Cardiac muscle cell (in vitro differentiated cells and primary cell): ENCODE data around the gene ANKFY1. TPM values are rescaled to one million over a fixed set of nuclear protein-coding genes. Genes with fewer than 3 reads are reported as not detected.

Experiments used
- DNase-seq, 2 donors: peaks; one replicate each; pipeline versions ENCODE4 v3.0.0 to v3.0.0-alpha.2; 2010 to 2017; ENCODE audit warnings: low read depth in 1 of 2, low spot score in 1 of 2
- H3K27ac ChIP-seq: fragments of 200-600 bp; sonication (generic); 2 replicates; pipeline ENCODE4 v1.5.1; 2016
- H3K27me3 ChIP-seq: fragments of 200-600 bp; sonication (generic); 2 replicates; pipeline ENCODE4 v1.6.0; 2016; ENCODE audit warnings: control low read depth
- H3K36me3 ChIP-seq: fragments of 200-600 bp; sonication (generic); 2 replicates; pipeline ENCODE4 v1.5.1; 2016; ENCODE audit warnings: control low read depth
- H3K4me1 ChIP-seq: fragments of 200-600 bp; sonication (generic); 2 replicates; pipeline ENCODE4 v1.8.1; 2017; ENCODE audit warnings: low read depth, mild to moderate bottlenecking, mixed run types
- H3K4me3 ChIP-seq: fragments of 200-600 bp; sonication (generic); 2 replicates; pipeline ENCODE4 v1.5.1; 2016; ENCODE audit warnings: mild to moderate bottlenecking
- H3K9me3 ChIP-seq: fragments of 200-600 bp; sonication (generic); 2 replicates; pipeline ENCODE4 v1.5.1; 2017; ENCODE audit warnings: low read depth, mild to moderate bottlenecking, control low read depth
- polyA plus RNA-seq: library from polyadenylated mRNA; unstranded; fragments of >200 nt; fragmentation: Nextera tagmentation; extraction: Ambion mirVana; gene quantifications from 2 replicates; pipeline ENCODE4 v1.2.1, GENCODE V29; 2016
- total RNA-seq: library from RNA; depleted of rRNA; stranded (reverse); fragments of >200 nt; gene quantifications from 2 replicates; pipeline ENCODE4 v1.2.3, GENCODE V29; 2016
- TF ChIP-seq, protein P1 (sequence below): IDR thresholded peaks from 2 replicates; pipeline ENCODE4 v1.5.1; 2012; ENCODE audit warnings: low read depth, mild to moderate bottlenecking, low read length

ANKFY1 gene
- total and polyA plus RNA-seq, 2 experiments from 2014 or later = 19.5 to 29.0 TPM

- TF ChIP-seq, protein P1, sequence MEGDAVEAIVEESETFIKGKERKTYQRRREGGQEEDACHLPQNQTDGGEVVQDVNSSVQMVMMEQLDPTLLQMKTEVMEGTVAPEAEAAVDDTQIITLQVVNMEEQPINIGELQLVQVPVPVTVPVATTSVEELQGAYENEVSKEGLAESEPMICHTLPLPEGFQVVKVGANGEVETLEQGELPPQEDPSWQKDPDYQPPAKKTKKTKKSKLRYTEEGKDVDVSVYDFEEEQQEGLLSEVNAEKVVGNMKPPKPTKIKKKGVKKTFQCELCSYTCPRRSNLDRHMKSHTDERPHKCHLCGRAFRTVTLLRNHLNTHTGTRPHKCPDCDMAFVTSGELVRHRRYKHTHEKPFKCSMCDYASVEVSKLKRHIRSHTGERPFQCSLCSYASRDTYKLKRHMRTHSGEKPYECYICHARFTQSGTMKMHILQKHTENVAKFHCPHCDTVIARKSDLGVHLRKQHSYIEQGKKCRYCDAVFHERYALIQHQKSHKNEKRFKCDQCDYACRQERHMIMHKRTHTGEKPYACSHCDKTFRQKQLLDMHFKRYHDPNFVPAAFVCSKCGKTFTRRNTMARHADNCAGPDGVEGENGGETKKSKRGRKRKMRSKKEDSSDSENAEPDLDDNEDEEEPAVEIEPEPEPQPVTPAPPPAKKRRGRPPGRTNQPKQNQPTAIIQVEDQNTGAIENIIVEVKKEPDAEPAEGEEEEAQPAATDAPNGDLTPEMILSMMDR = no peak
Observed at GRCh38 chr17:4233668-4234258, 30.0 kb downstream of the ANKFY1 start.

DNA sequence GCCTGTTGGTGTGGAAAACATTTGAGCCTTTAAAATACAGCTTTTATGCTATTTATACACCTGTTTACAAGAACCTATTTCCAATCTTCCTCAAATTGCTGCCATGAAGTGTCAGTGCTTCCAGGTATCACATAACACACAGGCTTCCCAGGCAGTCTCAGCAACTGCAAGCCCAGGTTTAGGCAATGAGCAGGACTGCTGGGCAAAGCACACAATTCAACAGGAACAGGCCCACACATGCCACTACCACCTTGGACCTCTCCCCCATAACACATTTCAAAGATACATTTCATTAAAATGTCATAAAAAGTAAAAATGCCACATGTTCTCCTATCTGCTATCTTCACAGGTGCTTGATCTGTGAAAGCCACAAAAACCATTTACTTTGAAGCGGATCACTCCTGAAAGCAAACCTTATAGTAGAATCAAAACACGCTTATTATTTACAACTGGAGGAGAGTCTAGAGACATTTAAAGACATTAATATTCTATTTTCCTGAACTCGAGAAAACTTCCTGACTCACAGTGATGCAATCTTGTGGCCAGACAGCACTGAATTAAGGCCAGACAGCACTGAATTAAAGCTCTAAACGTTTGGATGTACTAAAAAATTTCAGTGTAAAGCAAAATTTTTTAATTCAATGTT, 31.5 kb downstream of the ANKFY1 start:
- TF ChIP-seq, protein P1 = no peak
- peak overlapping the region; percentile 10 for H3K27ac ChIP-seq

More at GRCh38 chr17:4233668-4234258, 30.0 kb downstream of the ANKFY1 start:
- DNase-seq = no peak
- peaks cover 27% of the 10 kb centered on the region for H3K36me3 ChIP-seq
- no peaks in the 10 kb centered on the region for H3K27me3 ChIP-seq
- no peaks in the 10 kb centered on the region for H3K9me3 ChIP-seq
- H3K4me1 ChIP-seq = peaks cover 17% of the 10 kb centered on the region
- H3K27ac ChIP-seq = peak overlapping the region; percentile 28
- H3K4me3 ChIP-seq = no peak overlapping the region

GRCh38 chr17:4229627-4230541, 33.9 kb downstream of the ANKFY1 start:
- Histone ChIP-seq H3K4me3 (no peak overlapping the region), H3K4me1 (peaks cover 17% of the 10 kb centered on the region), H3K27ac (peak overlapping the region; percentile 95), H3K27me3 (no peaks in the 10 kb centered on the region), H3K9me3 (no peaks in the 10 kb centered on the region), H3K36me3 (peaks cover 14% of the 10 kb centered on the region)
- DNase-seq = peak; percentile 83 to 99
- TF ChIP-seq, protein P1 = no peak

More for the DNA sequence above, 31.5 kb downstream of the ANKFY1 start:
- Histone ChIP-seq H3K9me3 (no peaks in the 10 kb centered on the region), H3K4me3 (no peak overlapping the region), H3K27me3 (no peaks in the 10 kb centered on the region), H3K36me3 (peaks cover 19% of the 10 kb centered on the region), H3K4me1 (peaks cover 17% of the 10 kb centered on the region)
- peak in 1 of 2 donors; percentile 76 for DNase-seq

DNA sequence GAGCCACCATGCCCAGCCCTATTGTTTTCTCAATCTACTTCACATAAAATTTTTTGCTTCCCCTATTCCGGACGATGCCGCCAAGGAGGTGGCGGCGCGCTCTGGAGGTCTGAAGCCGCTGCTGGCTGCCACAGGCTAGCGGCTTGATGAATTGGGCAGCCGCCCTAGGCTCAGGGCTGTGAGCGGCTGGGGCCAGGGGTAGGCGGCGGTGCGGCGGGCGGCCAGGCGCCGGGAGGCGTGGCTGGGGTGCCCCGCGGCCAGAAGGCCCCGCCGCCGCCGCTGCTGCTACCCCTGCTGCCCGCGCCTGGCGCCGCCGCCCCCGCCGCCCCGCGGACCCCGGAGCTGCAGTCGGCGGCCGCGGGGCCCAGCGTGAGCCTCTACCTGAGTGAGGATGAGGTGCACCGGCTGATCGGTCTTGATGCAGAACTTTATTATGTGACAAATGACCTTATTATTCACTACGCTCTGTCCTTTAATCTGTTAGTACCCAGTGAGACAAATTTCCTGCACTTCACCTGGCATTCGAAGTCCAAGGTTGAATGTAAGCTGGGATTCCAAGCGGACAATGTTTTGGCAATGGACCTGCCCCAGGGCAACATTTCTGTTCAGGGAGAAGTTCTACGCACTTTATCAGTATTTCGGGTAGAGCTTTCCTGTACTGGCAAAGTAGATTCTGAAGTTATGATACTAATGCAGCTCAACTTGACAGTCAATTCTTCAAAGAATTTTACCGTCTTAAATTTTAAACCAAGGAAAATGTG, 41.7 kb downstream of the ANKFY1 start:
- H3K27me3 ChIP-seq = no peaks in the 10 kb centered on the region
- no peak for DNase-seq
- no peaks in the 10 kb centered on the region for H3K9me3 ChIP-seq
- TF ChIP-seq, protein P1 = no peak
- H3K27ac ChIP-seq = no peak overlapping the region
- no peaks in the 10 kb centered on the region for H3K36me3 ChIP-seq
- no peak overlapping the region for H3K4me3 ChIP-seq
- H3K4me1 ChIP-seq = no peaks in the 10 kb centered on the region

GRCh38 chr17:4221163-4221562, 42.6 kb downstream of the ANKFY1 start:
- H3K27ac ChIP-seq = no peak overlapping the region
- peaks cover 6% of the 10 kb centered on the region for H3K36me3 ChIP-seq
- TF ChIP-seq, protein P1 = no peak

More at GRCh38 chr17:4221163-4221562, 42.6 kb downstream of the ANKFY1 start:
- no peaks in the 10 kb centered on the region for H3K27me3 ChIP-seq
- no peak for DNase-seq
- no peaks in the 10 kb centered on the region for H3K4me1 ChIP-seq
- no peak overlapping the region for H3K4me3 ChIP-seq
- no peaks in the 10 kb centered on the region for H3K9me3 ChIP-seq
